Ovary (tissue), 3 donors: Measurements from ENCODE around the gene ZNF423.

ENCODE experiments used
- CTCF ChIP-seq, 3 donors: fragments of 450-650 bp in 2 of 3; fragments of 200-600 bp in 1 of 3; IDR thresholded peaks; one replicate each; pipeline versions ENCODE4 v1.5.1 to v1.8.0; 2016 to 2022; ENCODE audit warnings: antibody characterized with exemption in 3 of 3, mild to moderate bottlenecking in 1 of 3
- POLR2A ChIP-seq: fragments of 450-650 bp; IDR thresholded peaks from one replicate; pipeline ENCODE4 v1.6.1; 2017; ENCODE audit warnings: antibody characterized with exemption, mild to moderate bottlenecking, moderate library complexity
- donor health status: DM: no; HTN: no; CAD: no.

- no peak for TF ChIP-seq CTCF (IDR thresholded peaks at IDR 0.05)
- TF ChIP-seq POLR2A: no peak
Measured at GRCh38 chr16:49738001-49738400, 117.9 kb downstream of the ZNF423 start.
